NCI-H345 (cell line): ENCODE data around the gene PHLDA2.

Experiments used
- DNase-seq: peaks from one replicate; lab custom pipeline; 2025; lab: John Stamatoyannopoulos, UW

Gene PHLDA2

GRCh38 chr11:2929950-2930703 is 907 bp upstream of the PHLDA2 start:
- peak; percentile 58 for DNase-seq

DNA sequence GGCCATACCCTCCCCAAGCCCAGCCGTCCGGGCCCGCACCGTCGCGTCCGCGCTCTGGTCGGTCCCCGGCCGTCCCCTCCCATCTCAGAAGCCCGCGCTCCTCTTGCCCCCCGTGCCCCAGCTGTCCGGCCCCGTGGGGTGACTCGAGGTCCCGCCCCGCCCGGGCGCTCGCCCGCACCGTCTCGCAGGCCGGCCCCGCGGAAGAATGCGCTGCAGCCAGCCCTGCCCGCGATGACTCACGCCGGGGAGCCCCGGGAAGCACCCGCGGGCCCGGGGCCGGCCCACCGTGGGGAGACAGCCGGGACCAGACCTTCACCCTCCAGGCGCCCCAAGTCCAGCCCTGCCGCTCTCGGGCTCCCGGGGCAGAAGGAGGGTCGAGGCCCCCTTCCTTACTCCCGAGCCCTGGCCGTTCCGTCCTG is 320 bp upstream of the PHLDA2 start:
- DNase-seq, result no peak

DNA sequence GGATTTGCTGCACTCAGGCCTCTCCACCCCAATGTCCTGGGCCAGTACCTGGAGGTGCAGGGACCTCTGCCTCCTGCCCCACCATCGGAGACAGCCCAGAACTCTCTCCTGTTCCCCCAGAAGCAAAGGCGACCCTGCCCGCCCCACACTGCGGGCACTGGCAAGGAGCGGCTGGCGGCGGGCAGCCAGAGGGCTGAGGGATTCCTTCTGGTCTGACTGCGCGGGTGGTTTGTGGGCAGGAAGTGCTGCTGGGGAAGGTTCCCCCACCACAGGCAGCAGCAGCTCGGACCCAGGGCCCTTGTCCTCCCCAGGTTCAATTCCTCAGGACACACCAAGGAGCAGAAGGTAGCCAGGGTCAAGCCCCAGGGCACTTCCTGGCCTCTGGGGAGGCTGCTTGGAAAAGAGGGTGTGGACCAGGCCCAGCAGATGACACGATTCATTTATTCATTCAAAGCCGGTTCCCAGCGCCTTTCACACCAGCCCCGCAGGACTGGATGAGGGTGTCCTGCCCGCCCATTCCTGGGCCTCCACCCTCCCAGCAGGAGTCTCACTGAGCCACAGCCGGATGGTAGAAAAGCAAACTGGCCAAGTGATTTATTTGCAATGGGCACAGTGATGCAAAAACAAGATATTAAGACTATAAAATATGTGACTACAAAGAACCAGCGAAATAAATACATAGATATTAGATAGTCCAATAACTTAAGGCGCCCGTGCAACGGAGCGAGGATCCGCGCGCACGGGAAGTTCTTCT is 1.2 kb downstream of the PHLDA2 start:
- no peak for DNase-seq

GRCh38 chr11:2927121-2927800 is 2.0 kb downstream of the PHLDA2 start:
- DNase-seq, result no peak

DNA sequence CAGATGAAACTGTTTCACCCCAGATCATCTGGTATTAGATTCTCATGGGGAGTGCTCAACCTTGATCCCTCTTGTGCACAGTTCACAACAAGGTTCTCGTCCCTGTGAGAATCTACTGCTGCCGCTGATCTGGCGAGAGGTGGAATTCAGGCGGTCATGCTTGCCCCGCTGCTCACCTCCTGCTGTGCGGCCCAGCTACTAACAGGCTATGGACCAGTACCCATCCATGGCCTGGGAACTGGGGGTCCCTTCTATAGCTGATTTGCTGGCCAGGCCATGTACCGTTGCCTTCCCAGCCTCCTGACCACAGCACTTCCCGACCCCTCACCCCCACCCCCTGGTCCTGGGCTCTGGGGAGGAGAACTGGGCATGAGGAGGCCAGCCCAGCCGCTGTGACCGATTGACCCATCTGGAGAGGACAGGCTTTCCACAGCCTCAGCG is 2.6 kb downstream of the PHLDA2 start:
- no peak for DNase-seq

- no peak for DNase-seq
Observed at GRCh38 chr11:2924821-2925675, 4.2 kb downstream of the PHLDA2 start.

DNA sequence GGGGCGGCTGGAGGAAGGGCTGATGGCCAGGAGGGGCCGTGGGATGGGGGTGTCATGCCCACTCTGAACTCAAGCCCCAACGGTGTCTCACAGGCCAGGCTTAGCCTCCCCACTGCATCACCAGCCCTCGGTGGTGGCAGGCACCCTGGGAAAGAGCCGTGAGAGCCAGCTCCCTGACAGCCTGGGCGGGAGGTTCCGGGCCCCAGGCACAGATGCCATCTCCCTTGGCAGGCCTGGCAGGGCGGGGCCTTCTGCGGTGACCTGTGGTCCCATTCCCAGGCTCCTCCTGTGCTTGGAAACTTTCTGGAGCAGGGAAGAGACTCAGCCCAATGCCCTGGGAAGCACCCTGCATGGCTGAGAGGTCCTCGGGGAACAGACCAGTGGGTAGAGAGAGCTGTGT is 4.8 kb downstream of the PHLDA2 start:
- DNase-seq, result no peak

DNA sequence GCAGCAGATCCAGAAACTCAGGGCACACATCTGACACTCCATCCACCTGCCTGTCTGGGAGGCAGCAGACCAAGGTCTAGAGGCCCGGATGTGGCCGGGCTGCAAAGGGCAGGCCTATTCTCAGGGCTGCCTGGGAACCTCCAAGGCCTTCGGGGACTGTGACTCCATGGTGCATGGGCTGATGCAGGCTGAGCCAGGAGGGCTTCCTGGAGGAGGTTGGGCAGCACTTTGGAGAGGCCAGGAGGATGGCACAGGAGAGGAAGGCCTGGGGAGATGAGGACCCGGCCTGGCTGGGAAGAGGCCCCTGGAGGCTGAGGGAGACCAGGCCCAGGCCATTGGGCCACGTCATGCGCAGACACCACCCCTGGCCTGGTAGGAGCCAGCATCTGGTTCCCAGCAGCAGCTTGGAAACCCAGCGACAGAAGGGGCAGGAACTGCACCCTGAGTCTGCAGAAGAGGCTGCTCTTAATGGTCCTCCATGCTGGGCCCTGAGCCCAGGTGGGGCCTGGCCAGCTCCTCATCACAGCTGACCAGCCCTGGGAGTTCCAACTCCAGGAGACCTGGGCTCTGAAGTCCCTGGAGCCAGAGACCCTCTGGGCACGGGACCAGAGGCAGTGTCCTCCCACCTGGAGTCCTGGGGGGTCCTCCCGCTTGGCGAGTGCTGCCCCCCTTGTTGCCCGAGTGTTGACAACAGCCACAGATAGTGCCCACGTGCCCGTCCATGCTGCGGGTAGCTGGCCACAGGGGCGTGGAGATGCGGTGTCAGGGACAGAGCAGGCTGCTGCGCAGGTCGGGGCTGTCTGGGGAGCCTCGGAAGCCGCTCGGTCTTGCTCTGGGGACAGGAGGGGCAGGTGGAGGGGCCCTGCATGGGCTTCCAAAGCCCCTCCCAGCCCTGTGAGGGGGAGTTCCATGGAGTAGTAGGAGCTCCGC is 5.5 kb downstream of the PHLDA2 start:
- DNase-seq, result no peak

DNA sequence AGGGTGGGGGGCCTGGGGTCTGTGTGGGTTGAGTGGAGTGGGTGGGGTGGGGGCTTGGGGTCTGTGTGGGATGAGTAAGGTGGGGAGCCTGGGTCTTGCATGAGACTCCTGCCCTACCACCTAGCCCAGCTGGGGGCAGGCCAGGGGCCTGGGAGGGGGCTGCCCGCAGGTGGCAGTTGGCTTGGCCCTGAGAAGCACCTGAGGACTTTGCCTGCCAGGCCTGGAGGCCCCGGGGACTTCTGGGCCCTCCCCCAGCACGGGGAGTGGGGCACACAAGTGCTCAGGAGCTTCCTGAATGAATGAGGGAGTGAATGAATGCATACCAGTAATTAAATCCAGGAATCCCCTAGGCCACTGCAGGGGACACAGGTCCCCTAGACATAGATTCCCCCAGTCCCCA is 6.6 kb downstream of the PHLDA2 start:
- no peak for DNase-seq

DNA sequence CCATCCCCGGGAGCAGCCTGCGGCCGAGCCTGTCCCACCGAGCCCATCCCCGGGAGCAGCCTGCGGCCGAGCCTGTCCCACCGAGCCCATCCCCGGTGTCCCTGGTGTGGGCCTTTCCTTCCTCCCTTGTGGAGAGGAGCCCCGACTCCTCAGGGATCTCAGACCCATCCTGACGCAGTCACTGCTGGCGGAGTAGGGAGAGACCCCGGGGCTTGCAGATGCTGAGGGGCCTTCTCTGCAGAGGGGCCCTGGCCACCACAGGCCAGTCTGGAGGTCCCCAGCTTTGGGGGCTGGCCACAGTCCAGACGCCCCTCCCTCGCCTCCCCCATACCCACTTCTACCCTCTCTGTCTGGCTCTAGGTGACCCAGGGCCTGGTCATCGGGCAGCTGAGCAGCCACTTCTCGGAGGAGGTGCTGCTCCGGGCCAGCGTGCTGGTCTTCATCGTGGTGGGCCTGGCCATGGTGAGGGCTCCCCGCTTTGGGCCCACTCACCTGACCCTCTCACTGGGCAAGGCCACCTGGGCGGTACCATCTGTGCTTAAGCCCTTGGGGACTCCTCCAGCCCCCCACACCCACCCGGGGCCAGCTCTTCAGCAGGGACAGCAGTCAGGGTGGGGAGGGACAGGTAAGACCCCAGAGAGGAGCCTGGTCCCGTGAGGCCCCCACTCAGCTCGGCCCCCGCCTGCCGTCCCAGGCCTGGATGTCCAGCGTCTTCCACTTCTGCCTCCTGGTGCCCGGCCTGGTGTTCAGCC is 7.3 kb downstream of the PHLDA2 start:
- DNase-seq, result no peak

DNA sequence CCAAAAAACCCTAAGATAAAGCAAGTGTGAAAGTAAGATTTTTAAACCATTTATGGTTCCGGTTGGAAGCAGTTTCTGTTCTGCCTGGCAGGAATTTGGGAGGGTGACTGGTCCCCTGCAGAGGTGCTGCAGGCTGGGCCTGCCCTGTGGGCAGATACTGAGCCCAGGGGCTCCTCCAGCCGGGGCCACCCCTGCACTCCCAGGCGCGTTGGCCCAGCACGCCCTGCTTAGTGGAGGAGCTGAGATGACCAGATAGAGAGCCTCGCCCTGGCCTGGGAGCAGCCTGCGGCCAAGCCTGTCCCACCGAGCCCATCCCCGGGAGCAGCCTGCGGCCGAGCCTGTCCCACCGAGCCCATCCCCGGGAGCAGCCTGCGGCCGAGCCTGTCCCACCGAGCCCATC is 8.0 kb downstream of the PHLDA2 start:
- no peak for DNase-seq

- DNase-seq, result no peak
Observed at GRCh38 chr11:2920343-2920742, 8.9 kb downstream of the PHLDA2 start.

- no peak for DNase-seq
Observed at GRCh38 chr11:2919837-2920236, 9.4 kb downstream of the PHLDA2 start.

- no peak for DNase-seq
Observed at GRCh38 chr11:2919188-2919587, 10.0 kb downstream of the PHLDA2 start.

- no peak for DNase-seq
Observed at GRCh38 chr11:2917842-2918490, 11.3 kb downstream of the PHLDA2 start.

DNA sequence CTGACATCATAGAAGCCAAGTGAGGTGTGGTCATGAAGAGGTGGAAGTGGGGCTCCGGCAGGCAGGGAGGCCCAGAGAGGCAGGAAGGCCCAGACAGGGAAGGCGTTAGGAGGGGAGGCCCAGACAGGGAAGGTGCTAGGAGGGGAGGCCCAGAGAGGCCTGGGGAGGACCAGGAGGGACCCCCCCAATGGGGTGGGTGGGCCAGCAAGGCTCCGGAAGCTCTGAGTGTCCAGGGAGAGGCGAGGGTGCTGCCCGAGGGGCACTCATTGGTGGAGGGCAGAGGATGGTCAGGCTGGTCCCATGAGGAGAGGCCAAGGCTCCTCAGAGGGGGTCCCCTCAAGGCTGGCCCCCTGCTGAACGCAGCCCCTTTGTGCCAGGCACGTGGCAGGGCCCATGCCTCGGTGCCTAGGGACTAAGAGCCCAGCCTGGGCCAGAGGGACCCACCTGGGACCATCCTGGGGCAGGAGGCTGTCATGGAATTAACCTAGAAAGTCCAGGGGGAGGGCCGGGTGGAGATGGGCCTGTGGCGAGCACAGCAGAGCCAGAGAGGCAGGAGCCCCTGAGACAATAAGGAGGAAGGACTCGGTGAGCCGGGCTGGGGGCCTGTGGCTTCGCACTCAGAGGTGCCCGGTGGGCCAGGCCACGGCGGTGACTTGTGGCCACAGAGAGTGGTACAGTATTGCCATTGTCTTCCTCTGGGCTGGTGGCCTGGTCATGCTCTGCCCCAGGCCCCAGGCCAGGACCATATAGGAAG is 12.2 kb downstream of the PHLDA2 start:
- no peak for DNase-seq

- DNase-seq, result no peak
Observed at GRCh38 chr11:2916114-2916891, 12.9 kb downstream of the PHLDA2 start.

DNA sequence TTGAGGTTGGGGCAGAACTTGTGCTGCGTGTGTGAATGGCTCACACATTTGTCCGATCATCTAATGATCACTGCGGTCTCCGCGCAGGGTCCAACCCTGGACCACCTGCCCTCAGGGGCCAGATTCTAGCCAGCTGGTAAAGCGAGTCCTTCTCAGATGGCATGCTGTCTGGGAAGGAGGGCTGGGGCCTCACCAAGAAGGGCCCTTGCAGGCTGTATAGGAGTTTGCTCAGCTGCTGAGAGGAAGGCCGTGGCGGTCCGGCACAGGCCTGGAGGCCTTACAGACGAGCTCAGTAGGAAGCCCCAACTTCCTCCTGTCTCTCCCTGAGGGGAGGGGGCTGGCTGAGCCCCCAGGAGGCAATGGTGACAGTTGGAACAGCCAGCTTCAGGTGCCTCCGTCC is 13.7 kb downstream of the PHLDA2 start:
- DNase-seq, result no peak
